B cell (primary cell): ENCODE results near the gene KIAA1217. TPM values are rescaled to one million over a fixed set of nuclear protein-coding genes. Genes with fewer than 3 reads are reported as not detected.

ENCODE experiments used
- ATAC-seq: fragments of 200-7000 bp; cut with Tn5 transposase; one replicate; pipeline ENCODE4 v1.10.0; 2021; ENCODE audit warnings: low read depth, mild to moderate bottlenecking, moderate number of reproducible peaks, moderate library complexity
- CTCF ChIA-PET: fragments of 350-600 bp; sonication (Branson Sonifier 250); formaldehyde crosslinking; loops from one replicate; lab custom pipeline; 2021; ENCODE audit warnings: antibody characterized with exemption, inconsistent platforms; lab: Charles Lee
- POLR2A ChIA-PET: fragments of 350-600 bp; sonication (Branson Sonifier 250); formaldehyde crosslinking; loops from one replicate; lab custom pipeline; 2021; ENCODE audit warnings: antibody characterized with exemption; lab: Charles Lee
- DNase-seq: peaks from one replicate; pipeline ENCODE4 v3.0.0; 2013
- H2AFZ ChIP-seq: 2 replicates; pipeline ENCODE4 v1.6.1; 2012; ENCODE audit warnings: mild to moderate bottlenecking, low read depth, low read length; ENCODE audit not compliant: insufficient read depth, poor library complexity, severe bottlenecking
- H3K27ac ChIP-seq, 2 donors: 1 replicate in 1 of 2; 2 replicates in 1 of 2; pipeline ENCODE4 v1.5.1; 2012 to 2013; ENCODE audit warnings: low read length in 2 of 2, mild to moderate bottlenecking in 2 of 2, moderate library complexity in 1 of 2
- H3K27me3 ChIP-seq, 4 experiments: fragments of 200-600 bp in 1 of 4; sonication (generic) in 1 of 4; replicated peaks in 1 of 4; 1 replicate in 2 of 4; 2 replicates in 2 of 4; pipeline versions ENCODE4 v1.6.1 to v1.7.0; 2013 to 2016; ENCODE audit warnings: low read length in 3 of 4, mild to moderate bottlenecking in 2 of 4, mixed read lengths in 1 of 4, moderate library complexity in 1 of 4; ENCODE audit not compliant: insufficient read depth in 4 of 4, control insufficient read depth in 3 of 4; ENCODE audit errors: control extremely low read depth in 1 of 4
- H3K36me3 ChIP-seq, 2 experiments: replicated peaks in 1 of 2; 1 replicate in 1 of 2; 2 replicates in 1 of 2; pipeline versions ENCODE4 v1.6.1 to v1.7.1; 2013; ENCODE audit warnings: low read length in 1 of 2; ENCODE audit not compliant: insufficient read depth in 2 of 2, control insufficient read depth in 1 of 2; ENCODE audit errors: control extremely low read depth in 1 of 2, extremely low read depth in 1 of 2
- H3K4me1 ChIP-seq, 2 donors: fragments of 200-600 bp in 1 of 2; sonication (generic) in 1 of 2; 1 replicate in 1 of 2; 2 replicates in 1 of 2; pipeline versions ENCODE4 v1.5.1 to v1.6.1; 2013 to 2017; ENCODE audit warnings: low read length in 2 of 2; ENCODE audit not compliant: control insufficient read depth in 2 of 2, insufficient read depth in 2 of 2
- H3K4me2 ChIP-seq: replicated peaks from 2 replicates; pipeline ENCODE3; 2012; ENCODE audit warnings: mild to moderate bottlenecking, low read depth, low read length; ENCODE audit not compliant: poor library complexity, severe bottlenecking
- H3K4me3 ChIP-seq, 5 experiments: fragments of 200-600 bp in 1 of 5; sonication (generic) in 1 of 5; 1 replicate in 3 of 5; 2 replicates in 2 of 5; pipeline versions ENCODE4 v1.5.1 to v1.7.0; 2011 to 2016; ENCODE audit warnings: low read length in 4 of 5, mild to moderate bottlenecking in 4 of 5, low read depth in 2 of 5, control low read depth in 1 of 5, moderate library complexity in 1 of 5; ENCODE audit not compliant: insufficient read depth in 1 of 5; ENCODE audit errors: control extremely low read depth in 1 of 5, extremely low read depth in 1 of 5
- H3K79me2 ChIP-seq: fragments of 200-600 bp; sonication (generic); one replicate; pipeline ENCODE4 v1.6.0; 2016; ENCODE audit warnings: low read length; ENCODE audit not compliant: control insufficient read depth, insufficient read depth
- H3K9ac ChIP-seq: fragments of 200-600 bp; sonication (generic); 2 replicates; pipeline ENCODE4 v1.6.1; 2017; ENCODE audit warnings: mild to moderate bottlenecking, low read length, moderate library complexity
- H3K9me3 ChIP-seq, 3 donors: one replicate each; pipeline versions ENCODE4 v1.6.1 to v1.7.1; 2013; ENCODE audit warnings: low read length in 2 of 3; ENCODE audit not compliant: control insufficient read depth in 2 of 3, insufficient read depth in 1 of 3; ENCODE audit errors: control extremely low read depth in 1 of 3
- H4K20me1 ChIP-seq: 2 replicates; pipeline ENCODE4 v1.6.0; 2012; ENCODE audit warnings: mild to moderate bottlenecking, low read length; ENCODE audit not compliant: insufficient read depth, control insufficient read depth, poor library complexity, severe bottlenecking
- H3K27ac Mint-ChIP-seq: one replicate; pipeline ENCODE4 v1.8.0; 2021; ENCODE audit warnings: mixed read lengths
- H3K27me3 Mint-ChIP-seq: one replicate; pipeline ENCODE4 v1.8.0; 2021; ENCODE audit warnings: mixed read lengths
- H3K4me1 Mint-ChIP-seq: one replicate; pipeline ENCODE4 v1.8.0; 2021; ENCODE audit warnings: mixed read lengths
- H3K4me3 Mint-ChIP-seq: one replicate; pipeline ENCODE4 v1.8.0; 2021; ENCODE audit warnings: mixed read lengths
- H3K9me3 Mint-ChIP-seq: one replicate; pipeline ENCODE4 v1.8.0; 2022; ENCODE audit warnings: mixed read lengths; ENCODE audit not compliant: insufficient read depth
- CTCF ChIP-seq: fragments of 200-600 bp; IDR thresholded peaks from one replicate; pipeline ENCODE4 v1.8.0; 2022; ENCODE audit warnings: antibody characterized with exemption, mild to moderate bottlenecking
- EZH2 ChIP-seq: IDR thresholded peaks from 2 replicates; pipeline ENCODE4 v1.6.1; 2012; ENCODE audit warnings: borderline replicate concordance, low read depth, mild to moderate bottlenecking, moderate library complexity, low read length; ENCODE audit not compliant: insufficient read depth, poor library complexity, severe bottlenecking
- WGBS: methylation state at CpG from one replicate; pipeline ENCODE4 v1.1.5; 2013; ENCODE audit warnings: missing lambda C conversion rate; ENCODE audit not compliant: insufficient coverage; 5-methylcytosine and 5-hydroxymethylcytosine counted together
- intact Hi-C: fragments of 100-400 bp; cut with micrococcal nuclease; formaldehyde crosslinking; loops from one replicate; pipeline ENCODE4 v1.10.0; 2022
- polyA plus RNA-seq: library from polyadenylated mRNA; depleted of rRNA; stranded (reverse); fragments of >200 nt; gene quantifications from 2 replicates; pipeline ENCODE4 v1.2.3, GENCODE V29; 2012
- total RNA-seq, 2 donors: library from RNA; stranded (reverse); fragments of 120-200 nt in 1 of 2; gene quantifications; 1 replicate in 1 of 2; 2 replicates in 1 of 2; pipeline versions ENCODE4 v1.2.3 to v1.2.4, GENCODE V29; 2013 to 2022

KIAA1217 gene
- total and polyA plus RNA-seq, 2 donors (not counting 1 experiment from before 2014, with no cell fraction given), result 0.67 TPM; not detected in 1

- TF ChIP-seq CTCF (no peak), EZH2 (no peak)
- WGBS, result 100% methylated on average over 1 of the region's 3 CpGs
Measured at GRCh38 chr10:24172909-24173308, 36.0 kb upstream of the KIAA1217 start.

GRCh38 chr10:24174014-24174413, 34.9 kb upstream of the KIAA1217 start:
- Mint-ChIP-seq H3K9me3 (peaks cover 3% of the 10 kb centered on the region), H3K4me3 (no peak overlapping the region), H3K27me3 (no peaks in the 10 kb centered on the region), H3K4me1 (no peaks in the 10 kb centered on the region), H3K27ac (no peak overlapping the region)
- Histone ChIP-seq H3K27ac (no peak overlapping the region), H2AFZ (no peak overlapping the region), H3K36me3 (no peaks in the 10 kb centered on the region), H4K20me1 (no peaks in the 10 kb centered on the region), H3K9me3 (peaks cover 0 to 9% (median 0%) of the 10 kb centered on the region in 3 donors), H3K4me3 (no peak overlapping the region), H3K4me1 (no peaks in the 10 kb centered on the region), H3K27me3 (no peaks in the 10 kb centered on the region), H3K4me2 (no peak overlapping the region), H3K9ac (no peak overlapping the region), H3K79me2 (no peaks in the 10 kb centered on the region)
- ATAC-seq (no peak), DNase-seq (no peak)
- ChIA-PET POLR2A (no interaction called here), CTCF (no interaction called here)
- 80% methylated on average over 2 of the region's 2 CpGs for WGBS
- TF ChIP-seq CTCF, result no peak
- no peak for TF ChIP-seq EZH2
- intact Hi-C loops, result no loop called here

More at GRCh38 chr10:24172909-24173308, 36.0 kb upstream of the KIAA1217 start:
- CTCF ChIA-PET, result no interaction called here
- POLR2A ChIA-PET, result no interaction called here
- no peaks in the 10 kb centered on the region for H3K36me3 ChIP-seq
- no peak overlapping the region for H3K9ac ChIP-seq
- DNase-seq (no peak), ATAC-seq (no peak)
- no peaks in the 10 kb centered on the region for H3K4me1 ChIP-seq
- Mint-ChIP-seq H3K27ac (no peak overlapping the region), H3K9me3 (peaks cover 3% of the 10 kb centered on the region), H3K4me1 (no peaks in the 10 kb centered on the region), H3K4me3 (no peak overlapping the region), H3K27me3 (no peaks in the 10 kb centered on the region)
- peaks cover 0 to 9% (median 0%) of the 10 kb centered on the region in 3 donors for H3K9me3 ChIP-seq
- H3K4me2 ChIP-seq, result no peak overlapping the region
- H4K20me1 ChIP-seq, result no peaks in the 10 kb centered on the region
- no peak overlapping the region for H3K4me3 ChIP-seq
- intact Hi-C loops, result no loop called here
- H2AFZ ChIP-seq, result no peak overlapping the region
- no peaks in the 10 kb centered on the region for H3K79me2 ChIP-seq
- H3K27me3 ChIP-seq, result no peaks in the 10 kb centered on the region
- no peak overlapping the region for H3K27ac ChIP-seq
